B cell (primary cell): ENCODE measurements around the gene GNGT2.
"Not testable (repeated sequence)": the region's sequence is repeated elsewhere in the genome, so short reads cannot be mapped to it uniquely, and the experiment has no call there.

Experiments used
- EZH2 ChIP-seq: IDR thresholded peaks from 2 replicates; pipeline ENCODE4 v1.6.1; 2012; ENCODE audit warnings: borderline replicate concordance, low read depth, mild to moderate bottlenecking, moderate library complexity, low read length; ENCODE audit not compliant: insufficient read depth, poor library complexity, severe bottlenecking
- TF ChIP-seq, protein P1 (sequence below): fragments of 200-600 bp; IDR thresholded peaks from one replicate; pipeline ENCODE4 v1.8.0; 2022; ENCODE audit warnings: antibody characterized with exemption, mild to moderate bottlenecking

DNA sequence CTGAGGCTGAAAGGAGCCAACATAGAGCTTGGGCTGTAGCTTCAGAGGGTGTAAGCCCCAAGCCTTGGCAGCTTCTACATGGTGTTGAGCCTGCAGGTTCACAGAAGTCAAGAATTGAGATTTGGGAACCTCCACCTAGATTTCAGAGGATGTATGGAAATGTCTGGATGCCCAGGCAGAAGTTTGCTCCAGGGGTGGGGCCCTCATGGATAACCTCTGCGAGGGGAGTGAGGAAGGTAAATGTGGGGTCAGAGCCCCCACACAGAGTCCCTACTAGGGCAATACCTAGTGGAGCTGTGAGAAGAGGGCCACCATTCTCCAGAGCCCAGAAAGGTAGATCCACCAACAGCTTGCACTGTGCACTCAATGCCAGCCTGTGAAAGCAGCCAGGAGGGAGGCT lies 25.0 kb downstream of the GNGT2 start:
- TF ChIP-seq, protein P1, sequence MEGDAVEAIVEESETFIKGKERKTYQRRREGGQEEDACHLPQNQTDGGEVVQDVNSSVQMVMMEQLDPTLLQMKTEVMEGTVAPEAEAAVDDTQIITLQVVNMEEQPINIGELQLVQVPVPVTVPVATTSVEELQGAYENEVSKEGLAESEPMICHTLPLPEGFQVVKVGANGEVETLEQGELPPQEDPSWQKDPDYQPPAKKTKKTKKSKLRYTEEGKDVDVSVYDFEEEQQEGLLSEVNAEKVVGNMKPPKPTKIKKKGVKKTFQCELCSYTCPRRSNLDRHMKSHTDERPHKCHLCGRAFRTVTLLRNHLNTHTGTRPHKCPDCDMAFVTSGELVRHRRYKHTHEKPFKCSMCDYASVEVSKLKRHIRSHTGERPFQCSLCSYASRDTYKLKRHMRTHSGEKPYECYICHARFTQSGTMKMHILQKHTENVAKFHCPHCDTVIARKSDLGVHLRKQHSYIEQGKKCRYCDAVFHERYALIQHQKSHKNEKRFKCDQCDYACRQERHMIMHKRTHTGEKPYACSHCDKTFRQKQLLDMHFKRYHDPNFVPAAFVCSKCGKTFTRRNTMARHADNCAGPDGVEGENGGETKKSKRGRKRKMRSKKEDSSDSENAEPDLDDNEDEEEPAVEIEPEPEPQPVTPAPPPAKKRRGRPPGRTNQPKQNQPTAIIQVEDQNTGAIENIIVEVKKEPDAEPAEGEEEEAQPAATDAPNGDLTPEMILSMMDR = not testable (repeated sequence)
- TF ChIP-seq EZH2 = not testable (repeated sequence)
